HepG2 (cell line): ENCODE data around the gene CDNF.

Source experiments
- CAMTA2 ChIP-seq: sonication (generic); formaldehyde crosslinking; IDR thresholded peaks from 2 replicates; pipeline ENCODE4 v1.4.0; 2020; ENCODE audit warnings: mild to moderate bottlenecking, missing genetic modification reagents, borderline replicate concordance
- CEBPB ChIP-seq: IDR thresholded peaks from 2 replicates; pipeline ENCODE4 v1.6.1; 2011; ENCODE audit warnings: low read depth, low read length, improper control_type of control experiment, borderline replicate concordance
- DBP ChIP-seq: sonication (generic); formaldehyde crosslinking; IDR thresholded peaks from 2 replicates; pipeline ENCODE4 v1.4.0; 2020; ENCODE audit warnings: missing genetic modification reagents; ENCODE audit errors: not compliant biosample characterization
- RNF219 ChIP-seq: sonication (generic); formaldehyde crosslinking; IDR thresholded peaks from 2 replicates; pipeline ENCODE4 v1.5.0; 2020; ENCODE audit warnings: mild to moderate bottlenecking, missing genetic modification reagents
- ZNF101 ChIP-seq: sonication (generic); formaldehyde crosslinking; IDR thresholded peaks from 2 replicates; pipeline ENCODE4 v1.4.0; 2020; ENCODE audit warnings: mild to moderate bottlenecking, low read depth, missing genetic modification reagents, borderline replicate concordance
- ZNF747 ChIP-seq: sonication (generic); formaldehyde crosslinking; IDR thresholded peaks from 2 replicates; pipeline ENCODE4 v1.8.1; 2023; ENCODE audit warnings: missing genetic modification reagents, mild to moderate bottlenecking, borderline replicate concordance

DNA sequence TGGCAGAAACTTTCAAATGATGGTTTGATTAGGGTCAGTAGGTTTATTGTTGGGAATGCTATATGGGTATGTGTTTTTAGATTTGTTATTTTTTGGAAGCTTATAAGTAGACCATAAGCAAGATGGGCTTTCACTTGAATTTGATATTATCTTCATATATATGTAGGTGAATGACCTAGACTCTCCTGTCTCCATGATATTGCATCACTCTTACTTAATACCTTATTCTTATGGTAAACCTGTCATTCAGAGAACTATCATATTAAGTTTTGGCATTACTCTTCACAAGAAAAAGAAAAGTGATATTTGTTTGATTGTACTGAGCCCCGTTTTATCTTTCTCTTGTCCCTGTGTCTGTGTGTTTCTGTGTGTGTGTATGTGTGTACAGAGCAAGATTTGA lies 17.6 kb upstream of the CDNF start:
- TF ChIP-seq DBP = no peak
- no peak for TF ChIP-seq ZNF747 (CRISPR knock-in tag)
- peak; percentile 33; the same call in 1 of the 2 replicates for TF ChIP-seq CEBPB
- TF ChIP-seq CAMTA2 (CRISPR knock-in tag) = no peak
- TF ChIP-seq RNF219 (CRISPR knock-in tag) = no peak
- no peak for TF ChIP-seq ZNF101
